ENCODE data around the gene CTSK.

CTSK gene

GRCh38 chr1:150751443-150751842 lies 56.6 kb downstream of the CTSK start:
- DNase-seq: no peak

- no peak for DNase-seq
These were observed 58.2 kb downstream of the CTSK start for GRCh38 chr1:150749720-150750311.

- no peak for DNase-seq
These were observed 59.0 kb downstream of the CTSK start for GRCh38 chr1:150748878-150749719.
